CD4-positive, alpha-beta T cell treated with Interleukin-6 at 100 ng/mL for 8 hours (primary cell): Measurements from ENCODE around the gene STX3.

Experiments used
- DNase-seq: peaks from one replicate; pipeline ENCODE4 v3.0.0-alpha.2; 2020; ENCODE audit warnings: mixed read lengths, low spot score

The STX3 gene

DNA sequence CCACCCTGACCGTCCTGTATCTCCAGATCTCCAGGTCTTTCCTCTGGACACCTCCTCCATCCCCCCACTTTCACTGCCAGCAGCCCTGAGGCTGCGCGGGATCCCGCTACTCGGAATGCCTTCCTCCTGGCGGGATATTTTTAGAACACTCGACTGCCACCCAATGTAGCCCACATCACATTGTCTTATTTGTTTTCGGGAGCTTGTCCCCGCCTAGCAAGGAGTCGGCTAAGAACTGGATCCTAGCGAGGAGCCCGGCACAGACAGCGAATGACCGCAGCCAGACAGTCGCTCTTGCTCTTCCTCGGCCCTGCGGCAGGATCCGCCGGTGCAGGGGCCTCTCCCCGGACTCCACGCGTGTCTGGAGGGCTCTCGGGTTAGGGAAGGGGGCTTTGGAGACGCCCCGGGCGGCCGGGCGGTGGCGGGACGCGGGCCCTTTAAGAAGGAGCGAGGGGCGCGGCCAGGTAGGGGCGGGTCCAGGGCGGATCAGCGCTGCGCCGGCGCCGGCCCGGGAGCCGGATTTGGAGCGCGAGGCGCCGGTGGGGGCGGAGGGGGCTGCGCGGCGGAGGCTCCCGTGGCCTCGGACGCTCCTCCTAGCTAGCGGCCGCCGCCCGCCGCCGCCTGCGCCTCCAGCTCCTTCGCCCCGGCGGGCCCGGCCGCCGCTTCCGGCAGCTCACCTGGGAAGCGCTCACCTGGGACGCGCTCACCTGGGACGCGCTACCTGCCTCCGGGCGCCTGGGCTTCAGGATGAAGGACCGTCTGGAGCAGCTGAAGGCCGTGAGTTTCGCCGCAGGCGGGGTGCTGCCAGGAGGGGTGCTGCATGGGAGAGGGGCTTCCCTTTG is at the start of gene STX3:
STX3 (plus strand) TSS at position 518 of the 842 bp plus-strand sequence; CDS start at position 748, 230 bp downstream.
- DNase-seq = peak; percentile 57

DNA sequence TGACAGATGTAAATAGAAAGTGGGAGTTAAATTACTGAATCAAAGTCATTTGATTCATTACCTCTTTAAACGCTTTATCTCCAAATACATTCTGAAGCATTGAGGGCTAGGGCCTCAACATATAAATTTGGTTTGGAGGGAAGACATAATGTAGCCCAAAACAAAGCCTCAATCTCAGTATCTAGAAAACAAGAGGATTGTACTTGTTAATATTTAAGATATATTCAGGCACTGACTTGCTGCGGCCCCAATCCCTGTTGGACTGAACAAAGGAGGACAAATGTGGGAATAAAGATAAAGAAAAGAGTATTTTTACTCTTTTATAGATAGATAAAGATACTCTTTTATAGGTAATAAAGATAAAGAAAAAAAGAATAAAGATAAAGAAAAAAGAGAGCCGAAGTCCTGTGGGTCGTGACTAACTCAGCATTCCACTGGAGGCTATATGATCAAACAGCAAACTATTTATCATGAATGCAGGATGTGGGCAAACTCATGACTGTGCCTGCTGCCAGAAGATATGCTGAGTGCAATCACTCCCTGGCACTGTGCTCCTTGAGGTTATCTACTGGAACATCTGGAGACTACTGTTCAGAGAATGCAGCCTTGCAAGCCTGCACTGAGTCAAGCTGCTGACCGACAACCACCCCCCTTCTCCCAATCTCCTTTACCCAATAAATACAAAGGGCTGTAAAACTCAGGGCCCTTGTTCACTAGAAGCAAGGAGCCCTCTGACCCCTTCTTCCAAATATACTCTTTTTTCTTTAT is 48.5 kb upstream of the STX3 start:
- DNase-seq = no peak

DNA sequence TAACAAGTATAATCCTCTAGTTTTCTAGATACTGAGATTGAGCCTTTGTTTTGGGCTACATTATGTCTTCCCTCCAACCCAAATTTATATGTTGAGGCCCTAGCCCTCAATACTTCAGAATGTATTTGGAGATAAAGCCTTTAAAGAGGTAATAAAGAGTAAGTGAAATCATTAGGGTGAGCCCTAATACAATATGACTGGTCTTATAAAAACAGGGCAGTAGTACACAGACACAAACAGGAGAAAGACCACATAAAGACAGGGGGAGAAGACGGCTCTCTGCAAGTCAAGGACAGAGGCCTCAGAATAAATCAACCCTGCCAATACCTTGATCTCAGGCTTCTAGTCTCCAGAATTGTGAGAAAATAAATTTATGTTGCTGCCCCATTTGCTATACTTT is 47.8 kb upstream of the STX3 start:
- no peak for DNase-seq

GRCh38 chr11:59708537-59708936 is 46.6 kb upstream of the STX3 start:
- DNase-seq = no peak

DNA sequence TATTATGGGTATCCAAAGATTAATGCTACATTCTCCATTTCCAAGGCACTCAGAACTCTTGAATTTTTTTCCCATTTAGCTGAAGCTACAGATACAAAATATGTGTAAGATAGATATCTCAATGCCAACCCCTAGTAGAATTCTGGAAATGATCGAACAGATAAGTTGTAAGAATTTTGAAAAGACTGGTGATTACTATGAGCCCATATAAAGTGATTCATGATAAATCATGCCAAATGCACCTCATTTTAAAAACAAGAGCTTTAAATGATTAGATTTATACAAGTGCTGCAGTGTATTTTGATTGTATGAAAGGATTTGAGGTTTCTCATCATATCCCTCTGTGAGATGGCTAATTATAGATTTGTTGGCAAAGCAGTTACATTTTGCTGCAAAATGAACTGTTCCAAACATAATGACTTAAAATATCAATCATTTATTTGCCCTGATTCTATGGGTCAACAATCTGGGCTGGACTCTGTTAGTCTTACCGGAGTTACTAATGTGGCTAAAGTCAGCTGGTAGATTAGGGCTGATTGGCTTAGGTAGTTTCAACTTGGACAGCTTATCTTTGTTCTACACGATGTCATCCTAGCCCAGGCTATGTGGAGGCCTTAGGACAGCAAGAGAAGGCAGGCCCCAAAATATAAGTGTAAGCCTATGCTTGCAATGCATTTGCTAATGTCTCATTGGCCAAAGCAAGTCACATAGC is 44.9 kb upstream of the STX3 start:
- DNase-seq = no peak

DNA sequence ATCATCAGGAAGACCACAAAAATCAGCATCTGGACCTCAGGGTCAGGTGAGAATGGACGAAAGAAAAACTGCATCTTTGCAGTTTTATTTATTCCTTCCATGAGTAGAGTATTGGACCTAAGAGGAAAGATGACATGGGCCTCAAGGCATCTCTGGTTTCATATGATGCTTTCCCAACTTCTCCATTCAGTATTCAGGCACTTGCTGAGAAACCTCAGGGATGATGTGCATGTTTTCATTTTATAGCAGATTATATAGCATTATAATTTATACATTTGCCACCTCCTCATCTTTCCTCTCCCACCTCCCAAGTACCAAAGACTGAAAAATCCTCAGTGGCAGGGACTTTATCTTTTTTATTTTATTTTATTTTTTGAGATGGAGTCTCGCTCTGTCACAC is 41.4 kb upstream of the STX3 start, which contains the start of gene OR10V1:
OR10V1 (minus strand) TSS at position 101 of the 400 bp plus-strand sequence; CDS start at position 101, 0 bp downstream.
- no peak for DNase-seq

GRCh38 chr11:59716051-59716450 is 39.1 kb upstream of the STX3 start:
- DNase-seq = no peak

DNA sequence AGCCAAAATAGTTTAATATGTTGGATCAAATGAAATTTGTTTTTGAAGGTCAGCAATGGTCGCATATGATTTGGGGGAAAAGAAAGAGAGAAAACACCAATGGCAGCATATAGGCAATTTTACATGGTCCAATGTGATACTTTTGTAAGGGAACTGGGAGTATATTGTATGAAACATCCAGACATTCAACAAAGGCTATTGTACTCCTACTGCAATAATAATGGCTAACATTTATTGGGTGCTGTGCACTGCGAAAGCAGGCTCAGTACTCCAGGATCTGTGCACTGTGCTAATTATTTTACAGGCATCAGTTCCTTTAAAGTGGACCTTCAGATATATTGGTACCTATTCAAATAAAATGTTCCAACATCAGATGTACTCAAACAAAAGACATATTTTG is 35.6 kb upstream of the STX3 start:
- DNase-seq = no peak

DNA sequence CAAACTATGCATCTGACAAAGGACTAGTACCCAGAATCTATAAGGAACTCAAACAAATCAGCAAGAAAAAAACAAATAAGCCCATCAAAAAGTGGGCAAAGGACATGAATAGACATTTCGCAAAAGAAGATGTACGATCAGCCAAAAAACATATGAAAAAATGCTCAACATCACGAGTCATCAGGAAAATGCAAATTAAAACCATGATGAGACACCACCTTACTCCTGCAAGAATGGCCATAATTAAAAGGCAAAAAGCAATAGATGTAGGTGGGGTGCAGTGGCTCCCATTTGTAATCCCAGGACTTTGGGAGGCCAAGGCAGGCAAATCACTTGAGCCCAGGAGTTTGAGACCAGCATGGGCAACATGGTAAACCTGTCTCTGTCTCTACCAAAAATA is 31.1 kb upstream of the STX3 start:
- DNase-seq = no peak

GRCh38 chr11:59727426-59727825 is 27.8 kb upstream of the STX3 start:
- DNase-seq = no peak

DNA sequence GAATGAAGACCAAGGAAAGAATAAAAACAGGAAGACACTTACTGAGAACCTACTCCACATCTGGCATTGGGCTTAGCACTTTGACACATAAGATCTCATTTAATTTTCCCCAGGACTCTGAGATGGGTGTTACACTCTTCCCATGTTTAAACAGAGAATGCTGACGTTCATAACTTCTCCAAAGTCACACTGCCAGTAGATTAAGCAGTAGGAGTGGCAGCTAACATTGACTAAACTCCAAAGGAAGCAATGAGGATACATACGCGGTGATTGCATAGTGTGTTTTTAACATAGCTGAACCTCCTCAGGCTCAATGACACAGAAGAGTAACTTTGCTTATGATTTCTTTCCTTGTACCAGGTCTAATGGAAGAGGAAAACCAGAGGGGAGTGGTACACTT is 27.0 kb upstream of the STX3 start:
- DNase-seq = no peak

- DNase-seq = no peak
Measured at GRCh38 chr11:59728913-59729312, 26.3 kb upstream of the STX3 start.

DNA sequence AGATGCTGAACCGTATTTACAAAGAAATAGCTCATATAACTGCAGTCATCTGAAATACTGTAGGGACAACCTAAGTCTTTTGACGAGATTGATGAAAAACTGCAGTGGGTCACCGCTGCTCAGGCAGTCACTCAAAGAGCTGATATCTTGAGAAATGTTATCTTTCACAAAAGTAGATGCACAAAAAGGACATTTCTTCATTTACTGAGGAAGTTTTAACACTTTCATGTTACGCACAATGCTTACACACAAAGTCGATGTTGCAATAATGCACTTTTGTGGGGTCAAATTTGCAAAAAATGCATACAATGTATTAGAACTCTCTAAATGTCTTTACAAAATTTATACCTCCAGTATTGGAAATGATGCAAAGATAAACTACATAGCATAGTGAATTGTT is 25.3 kb upstream of the STX3 start:
- DNase-seq = no peak

DNA sequence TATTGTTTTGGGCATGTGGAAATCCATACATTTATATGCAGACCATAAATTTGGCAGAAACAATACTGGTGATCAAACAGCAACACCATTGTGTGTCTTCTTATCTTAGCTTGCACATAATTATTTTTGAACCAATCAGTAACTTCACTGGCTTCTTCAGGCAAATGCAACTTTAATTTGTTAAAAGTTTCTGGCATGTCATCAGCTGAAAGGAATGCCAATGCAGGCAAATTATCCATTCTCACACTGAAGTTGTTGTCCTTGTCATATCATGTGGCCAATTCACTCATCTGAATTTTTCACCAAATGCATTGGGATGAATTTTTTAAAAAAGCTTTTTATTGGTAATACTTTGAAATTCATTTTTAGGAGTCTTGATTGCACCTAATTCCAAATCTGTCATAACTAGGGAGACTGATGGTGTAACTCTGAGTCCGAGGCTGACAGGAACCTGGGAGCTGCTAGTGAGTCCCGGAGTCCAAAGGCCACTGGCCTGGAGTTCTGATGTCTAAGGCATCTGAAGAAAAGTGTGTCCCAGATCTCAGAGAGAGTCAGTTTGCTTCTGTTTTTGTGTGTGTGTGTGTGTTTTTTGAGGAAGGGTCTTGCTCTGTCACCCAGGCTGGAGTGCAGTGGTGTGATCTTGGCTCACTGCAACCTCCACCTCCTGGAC is 24.1 kb upstream of the STX3 start:
- DNase-seq = no peak

GRCh38 chr11:59746111-59746510 is 9.1 kb upstream of the STX3 start:
- DNase-seq = no peak

GRCh38 chr11:59753650-59754493 is 1.3 kb upstream of the STX3 start:
- peak; percentile 81 for DNase-seq

DNA sequence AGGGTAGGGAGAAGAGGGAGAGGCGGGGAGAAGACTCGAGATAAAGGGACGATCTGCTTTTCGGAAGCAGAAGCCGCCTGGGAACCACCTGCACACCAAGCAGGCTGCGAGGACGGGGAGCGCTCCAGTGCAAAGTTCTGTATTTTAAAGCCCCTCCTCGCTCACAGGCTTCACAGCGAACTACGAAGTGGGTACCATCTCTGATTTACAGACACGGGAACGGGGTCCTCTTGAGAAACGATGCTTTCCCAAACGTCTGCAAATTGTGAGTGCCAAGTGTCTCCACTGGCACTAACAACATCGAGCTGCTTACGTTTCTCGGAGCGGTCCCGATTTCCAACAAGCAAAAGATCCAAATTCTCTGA is 700 bp upstream of the STX3 start:
- no peak for DNase-seq

DNA sequence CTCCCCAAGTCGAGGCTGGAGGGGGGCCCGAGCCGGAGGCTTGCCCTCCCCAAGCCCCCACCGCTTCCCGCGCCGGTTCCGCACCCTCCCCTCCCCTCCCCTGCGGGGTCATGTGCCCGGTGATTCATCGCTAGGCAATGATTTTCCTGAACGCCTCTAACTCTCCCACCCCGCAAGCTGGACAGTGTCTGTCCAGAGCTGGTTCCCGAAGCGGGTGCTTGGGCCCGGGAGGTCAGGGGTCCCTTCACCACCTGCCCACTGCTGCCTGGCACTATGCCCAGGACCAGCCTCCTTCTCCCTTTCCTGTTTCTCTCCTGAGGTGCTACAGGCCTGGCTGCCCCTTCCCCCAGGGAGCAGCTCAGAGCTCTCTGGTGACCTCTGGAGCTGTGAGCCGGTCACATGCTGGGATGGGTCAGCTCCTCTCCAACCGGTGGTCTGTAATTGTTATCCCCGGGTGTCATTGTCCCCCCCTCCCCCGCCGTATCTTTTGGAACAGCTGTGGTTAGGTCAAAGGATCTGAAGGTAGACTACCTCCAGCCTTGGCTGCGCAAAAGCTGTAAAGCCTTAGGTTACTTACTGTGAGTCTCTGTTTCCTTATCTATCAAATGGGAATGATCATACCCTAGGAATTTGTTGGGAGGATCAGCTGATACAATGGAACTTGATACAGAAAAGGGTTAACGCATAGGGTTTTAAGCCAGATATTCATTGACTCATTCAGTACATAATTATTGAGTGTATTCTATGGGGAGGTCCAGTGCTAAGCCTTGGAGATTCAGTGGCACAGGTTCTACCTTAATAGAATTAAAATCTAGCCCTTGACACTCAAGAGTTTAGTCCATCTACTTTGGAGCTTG is 753 bp downstream of the STX3 start:
- peak; percentile 24 for DNase-seq

DNA sequence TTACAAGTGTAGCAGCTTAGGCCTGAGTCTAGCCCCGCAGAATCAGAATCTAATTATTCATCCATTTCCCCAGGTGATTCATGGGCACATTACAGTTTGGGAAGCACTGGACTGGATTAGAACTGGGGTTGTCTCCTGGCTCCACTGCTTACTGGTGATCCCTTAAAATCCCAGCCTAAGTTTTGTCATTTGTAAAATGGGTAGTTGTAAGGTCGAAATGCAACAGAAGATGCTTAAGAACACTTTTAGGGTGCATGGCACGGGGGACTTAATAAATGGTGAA is 1.3 kb downstream of the STX3 start:
- no peak for DNase-seq

DNA sequence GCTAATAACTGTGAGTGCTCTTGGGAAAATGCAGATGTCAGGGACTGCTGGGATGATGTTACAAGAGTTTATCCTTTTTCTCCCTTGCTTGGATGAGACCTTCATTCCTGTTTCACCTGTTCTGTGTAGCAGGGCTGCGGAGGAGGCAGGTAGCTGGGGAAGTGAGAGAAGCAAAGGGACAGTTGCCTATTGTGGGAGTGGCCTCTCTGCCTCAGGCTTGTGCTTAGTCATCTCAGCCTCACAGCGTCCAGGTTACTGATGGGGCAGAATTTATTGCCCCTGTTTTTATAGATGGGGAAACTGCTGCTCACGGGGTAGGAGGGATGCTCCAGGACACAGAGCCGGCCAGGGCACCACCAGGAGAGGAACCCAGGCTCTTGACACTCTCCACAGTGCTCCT is 1.7 kb downstream of the STX3 start:
- no peak for DNase-seq
